ENCODE results near the gene KCNQ1OT1.

KCNQ1OT1 gene

GRCh38 chr11:2667940-2668339 is 31.9 kb downstream of the KCNQ1OT1 start:
- no peak overlapping the region for H3K27ac Mint-ChIP-seq
- H3K4me1 Mint-ChIP-seq (ENCODE audit: low read depth): peaks cover 2% of the 10 kb centered on the region
- H3K4me3 Mint-ChIP-seq: no peak overlapping the region
- no peaks in the 10 kb centered on the region for H3K27me3 Mint-ChIP-seq
- no peaks in the 10 kb centered on the region for H3K36me3 Mint-ChIP-seq
- no peaks in the 10 kb centered on the region for H3K9me3 Mint-ChIP-seq (ENCODE audit: low read depth)

- no peaks in the 10 kb centered on the region for H3K27me3 Mint-ChIP-seq
- peaks cover 2% of the 10 kb centered on the region for H3K4me1 Mint-ChIP-seq (ENCODE audit: low read depth)
Observed at GRCh38 chr11:2666828-2667570, 32.8 kb downstream of the KCNQ1OT1 start.

GRCh38 chr11:2666401-2666741 is 33.4 kb downstream of the KCNQ1OT1 start:
- Mint-ChIP-seq H3K9me3 (ENCODE audit: low read depth) (no peaks in the 10 kb centered on the region), H3K4me3 (no peak overlapping the region), H3K27ac (no peak overlapping the region), H3K4me1 (ENCODE audit: low read depth) (peaks cover 2% of the 10 kb centered on the region), H3K36me3 (peaks cover 4% of the 10 kb centered on the region), H3K27me3 (no peaks in the 10 kb centered on the region)

More at GRCh38 chr11:2666828-2667570, 32.8 kb downstream of the KCNQ1OT1 start:
- Mint-ChIP-seq H3K9me3 (ENCODE audit: low read depth) (no peaks in the 10 kb centered on the region), H3K4me3 (no peak overlapping the region), H3K36me3 (peaks cover 4% of the 10 kb centered on the region), H3K27ac (no peak overlapping the region)

GRCh38 chr11:2665526-2666400 is 34.0 kb downstream of the KCNQ1OT1 start:
- Mint-ChIP-seq H3K27me3 (no peaks in the 10 kb centered on the region), H3K4me3 (no peak overlapping the region), H3K27ac (no peak overlapping the region), H3K36me3 (peaks cover 8% of the 10 kb centered on the region), H3K9me3 (ENCODE audit: low read depth) (no peaks in the 10 kb centered on the region), H3K4me1 (ENCODE audit: low read depth) (peaks cover 2% of the 10 kb centered on the region)

GRCh38 chr11:2664791-2665525 is 34.8 kb downstream of the KCNQ1OT1 start:
- Mint-ChIP-seq H3K27ac (no peak overlapping the region), H3K36me3 (peaks cover 14% of the 10 kb centered on the region)

GRCh38 chr11:2664376-2664775 is 35.4 kb downstream of the KCNQ1OT1 start:
- no peak overlapping the region for H3K27ac Mint-ChIP-seq
- H3K36me3 Mint-ChIP-seq: peaks cover 17% of the 10 kb centered on the region
- H3K9me3 Mint-ChIP-seq (ENCODE audit: low read depth): no peaks in the 10 kb centered on the region
- H3K4me1 Mint-ChIP-seq (ENCODE audit: low read depth): no peaks in the 10 kb centered on the region
- H3K4me3 Mint-ChIP-seq: no peak overlapping the region
- no peaks in the 10 kb centered on the region for H3K27me3 Mint-ChIP-seq

More at GRCh38 chr11:2664791-2665525, 34.8 kb downstream of the KCNQ1OT1 start:
- Mint-ChIP-seq H3K27me3 (no peaks in the 10 kb centered on the region), H3K4me1 (ENCODE audit: low read depth) (peaks cover under 1% of the 10 kb centered on the region), H3K9me3 (ENCODE audit: low read depth) (no peaks in the 10 kb centered on the region), H3K4me3 (no peak overlapping the region)

GRCh38 chr11:2663915-2664314 is 35.9 kb downstream of the KCNQ1OT1 start:
- no peak overlapping the region for H3K4me3 Mint-ChIP-seq
- H3K27me3 Mint-ChIP-seq: no peaks in the 10 kb centered on the region
- H3K4me1 Mint-ChIP-seq (ENCODE audit: low read depth): no peaks in the 10 kb centered on the region
- H3K27ac Mint-ChIP-seq: no peak overlapping the region
- H3K9me3 Mint-ChIP-seq (ENCODE audit: low read depth): peaks cover 4% of the 10 kb centered on the region
- H3K36me3 Mint-ChIP-seq: peaks cover 21% of the 10 kb centered on the region

- Mint-ChIP-seq H3K9me3 (ENCODE audit: low read depth) (peaks cover 8% of the 10 kb centered on the region), H3K27me3 (no peaks in the 10 kb centered on the region), H3K4me3 (no peak overlapping the region), H3K36me3 (peaks cover 25% of the 10 kb centered on the region), H3K27ac (no peak overlapping the region), H3K4me1 (ENCODE audit: low read depth) (no peaks in the 10 kb centered on the region)
Observed at GRCh38 chr11:2663506-2663905, 36.3 kb downstream of the KCNQ1OT1 start.

- H3K4me3 Mint-ChIP-seq: no peak overlapping the region
- H3K4me1 Mint-ChIP-seq (ENCODE audit: low read depth): no peaks in the 10 kb centered on the region
- H3K9me3 Mint-ChIP-seq (ENCODE audit: low read depth): peaks cover 9% of the 10 kb centered on the region
- no peak overlapping the region for H3K27ac Mint-ChIP-seq
- H3K27me3 Mint-ChIP-seq: no peaks in the 10 kb centered on the region
- H3K36me3 Mint-ChIP-seq: peaks cover 28% of the 10 kb centered on the region
Observed at GRCh38 chr11:2662430-2663299, 37.1 kb downstream of the KCNQ1OT1 start.

GRCh38 chr11:2662024-2662312 is 37.8 kb downstream of the KCNQ1OT1 start:
- Mint-ChIP-seq H3K4me1 (ENCODE audit: low read depth) (peaks cover 2% of the 10 kb centered on the region), H3K9me3 (ENCODE audit: low read depth) (peaks cover 9% of the 10 kb centered on the region), H3K27me3 (no peaks in the 10 kb centered on the region), H3K4me3 (no peak overlapping the region), H3K27ac (no peak overlapping the region), H3K36me3 (peaks cover 31% of the 10 kb centered on the region)

GRCh38 chr11:2661173-2662023 is 38.4 kb downstream of the KCNQ1OT1 start:
- peaks cover 5% of the 10 kb centered on the region for H3K4me1 Mint-ChIP-seq (ENCODE audit: low read depth)
- no peak overlapping the region for H3K4me3 Mint-ChIP-seq
- H3K36me3 Mint-ChIP-seq: peaks cover 34% of the 10 kb centered on the region
- H3K27me3 Mint-ChIP-seq: no peaks in the 10 kb centered on the region
- H3K27ac Mint-ChIP-seq: no peak overlapping the region
- peaks cover 9% of the 10 kb centered on the region for H3K9me3 Mint-ChIP-seq (ENCODE audit: low read depth)

- H3K36me3 Mint-ChIP-seq: peaks cover 35% of the 10 kb centered on the region
- H3K4me1 Mint-ChIP-seq (ENCODE audit: low read depth): peaks cover 11% of the 10 kb centered on the region
- H3K27ac Mint-ChIP-seq: no peak overlapping the region
- no peak overlapping the region for H3K4me3 Mint-ChIP-seq
- no peaks in the 10 kb centered on the region for H3K27me3 Mint-ChIP-seq
- peaks cover 9% of the 10 kb centered on the region for H3K9me3 Mint-ChIP-seq (ENCODE audit: low read depth)
Observed at GRCh38 chr11:2660357-2660939, 39.3 kb downstream of the KCNQ1OT1 start.

GRCh38 chr11:2657697-2658284 is 42.0 kb downstream of the KCNQ1OT1 start:
- Mint-ChIP-seq H3K27me3 (no peaks in the 10 kb centered on the region), H3K9me3 (ENCODE audit: low read depth) (peaks cover 9% of the 10 kb centered on the region), H3K4me3 (no peak overlapping the region), H3K27ac (no peak overlapping the region), H3K36me3 (peaks cover 35% of the 10 kb centered on the region), H3K4me1 (ENCODE audit: low read depth) (peaks cover 11% of the 10 kb centered on the region)

Data from activated naive CD8-positive, alpha-beta T cell (primary cell).